ENCODE data around the gene LPAR1.

DNA sequence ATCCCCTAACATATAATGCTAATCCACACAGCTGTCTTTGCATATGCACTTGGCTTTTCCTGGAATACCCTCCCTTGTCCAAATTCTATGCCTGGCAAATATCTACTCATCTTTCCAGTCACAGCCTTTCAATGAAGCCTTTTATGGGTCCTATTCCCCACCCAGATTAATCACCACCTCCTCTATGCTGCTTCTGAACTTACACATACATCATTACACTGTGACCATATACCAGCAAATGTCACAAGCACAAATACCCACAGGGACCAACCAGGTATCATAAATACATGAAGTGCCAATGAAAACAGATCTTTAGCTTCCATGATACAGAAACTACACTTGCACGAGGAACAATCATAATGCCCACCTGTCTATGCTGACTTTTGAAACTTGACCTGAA, 22.3 kb downstream of the LPAR1 start:
- TF ChIP-seq, protein P1, sequence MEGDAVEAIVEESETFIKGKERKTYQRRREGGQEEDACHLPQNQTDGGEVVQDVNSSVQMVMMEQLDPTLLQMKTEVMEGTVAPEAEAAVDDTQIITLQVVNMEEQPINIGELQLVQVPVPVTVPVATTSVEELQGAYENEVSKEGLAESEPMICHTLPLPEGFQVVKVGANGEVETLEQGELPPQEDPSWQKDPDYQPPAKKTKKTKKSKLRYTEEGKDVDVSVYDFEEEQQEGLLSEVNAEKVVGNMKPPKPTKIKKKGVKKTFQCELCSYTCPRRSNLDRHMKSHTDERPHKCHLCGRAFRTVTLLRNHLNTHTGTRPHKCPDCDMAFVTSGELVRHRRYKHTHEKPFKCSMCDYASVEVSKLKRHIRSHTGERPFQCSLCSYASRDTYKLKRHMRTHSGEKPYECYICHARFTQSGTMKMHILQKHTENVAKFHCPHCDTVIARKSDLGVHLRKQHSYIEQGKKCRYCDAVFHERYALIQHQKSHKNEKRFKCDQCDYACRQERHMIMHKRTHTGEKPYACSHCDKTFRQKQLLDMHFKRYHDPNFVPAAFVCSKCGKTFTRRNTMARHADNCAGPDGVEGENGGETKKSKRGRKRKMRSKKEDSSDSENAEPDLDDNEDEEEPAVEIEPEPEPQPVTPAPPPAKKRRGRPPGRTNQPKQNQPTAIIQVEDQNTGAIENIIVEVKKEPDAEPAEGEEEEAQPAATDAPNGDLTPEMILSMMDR (conservative IDR thresholded peaks at IDR 0.05 in 1 of 2, IDR thresholded peaks at IDR 0.05 in 1 of 2; ENCODE audit: low read depth in 1 of 2, low read length in 2 of 2): no peak
- TF ChIP-seq EZH2 (IDR thresholded peaks at IDR 0.05; ENCODE audit: low read length, missing control alignments): no peak

Measured in fibroblast of lung (primary cell).